H1 (cell line): ENCODE data around the gene ZMYND15. TPM values are rescaled to one million over a fixed set of nuclear protein-coding genes. Genes with fewer than 3 reads are reported as not detected.

Experiments used
- CTCF ChIA-PET: fragments of 300-600 bp; sonication (Branson Sonifier 250); formaldehyde crosslinking; loops from one replicate; lab custom pipeline; 2021; ENCODE audit not compliant: partially characterized antibody; lab: Charles Lee
- POLR2A ChIA-PET: fragments of 300-600 bp; sonication (Branson Sonifier 250); formaldehyde crosslinking; loops from one replicate; lab custom pipeline; 2021; ENCODE audit warnings: inconsistent platforms; ENCODE audit not compliant: partially characterized antibody; lab: Charles Lee
- DNase-seq, 2 experiments: peaks; one replicate each; pipeline versions ENCODE4 v3.0.0 to v3.0.0-alpha.2; 2010 to 2022; ENCODE audit warnings: low spot score in 2 of 2, low read depth in 1 of 2, mixed read lengths in 1 of 2
- FAIRE-seq: peaks from 2 replicates; lab custom pipeline; 2011; peaks lifted over from hg19 to GRCh38; lab: Jason Lieb, UNC
- H2AFZ ChIP-seq: 2 replicates; pipeline ENCODE4 v1.8.1; 2012; ENCODE audit warnings: low read length, inconsistent platforms
- H2AK5ac ChIP-seq: 2 replicates; pipeline ENCODE4 v1.6.1; 2013; ENCODE audit warnings: low read depth, low read length
- H2BK120ac ChIP-seq: replicated peaks from 2 replicates; pipeline ENCODE3; 2013; ENCODE audit warnings: low read depth, low read length, inconsistent platforms
- H2BK12ac ChIP-seq: 2 replicates; pipeline ENCODE4 v1.6.1; 2013; ENCODE audit warnings: low read depth, low read length
- H2BK15ac ChIP-seq: 2 replicates; pipeline ENCODE4 v1.6.1; 2013; ENCODE audit warnings: low read length
- H2BK20ac ChIP-seq: 2 replicates; pipeline ENCODE4 v1.6.1; 2013; ENCODE audit warnings: low read length
- H2BK5ac ChIP-seq: 2 replicates; pipeline ENCODE4 v1.6.1; 2013; ENCODE audit warnings: low read depth, low read length
- H3K14ac ChIP-seq: 2 replicates; pipeline ENCODE4 v1.6.1; 2013; ENCODE audit warnings: inconsistent platforms; ENCODE audit not compliant: insufficient read length
- H3K18ac ChIP-seq: 2 replicates; pipeline ENCODE4 v1.6.1; 2013; ENCODE audit warnings: low read length; ENCODE audit errors: extremely low read depth
- H3K23ac ChIP-seq: 2 replicates; pipeline ENCODE4 v1.6.1; 2013; ENCODE audit warnings: inconsistent platforms; ENCODE audit not compliant: insufficient read length
- H3K23me2 ChIP-seq: 2 replicates; pipeline ENCODE4 v1.6.1; 2013; ENCODE audit warnings: low read depth, low read length
- H3K27ac ChIP-seq: 2 replicates; pipeline ENCODE4 v1.6.1; 2011; ENCODE audit warnings: low read depth, low read length, inconsistent platforms
- H3K27me3 ChIP-seq, 4 experiments: replicated peaks in 1 of 4; 1 replicate in 1 of 4; 2 replicates in 3 of 4; pipeline versions ENCODE4 v1.6.1 to v1.8.1; 2011 to 2013; ENCODE audit warnings: low read length in 3 of 4, mild to moderate bottlenecking in 3 of 4, inconsistent platforms in 2 of 4, mixed read lengths in 2 of 4, moderate library complexity in 1 of 4; ENCODE audit not compliant: control insufficient read depth in 3 of 4, insufficient read depth in 3 of 4; ENCODE audit errors: extremely low read depth in 1 of 4
- H3K36me3 ChIP-seq, 4 experiments: 2 replicates each; pipeline versions ENCODE4 v1.6.1 to v1.8.1; 2011 to 2013; ENCODE audit warnings: mild to moderate bottlenecking in 4 of 4, low read length in 3 of 4, moderate library complexity in 2 of 4, control low read depth in 1 of 4, inconsistent platforms in 1 of 4; ENCODE audit not compliant: insufficient read depth in 4 of 4, control insufficient read depth in 2 of 4
- H3K4ac ChIP-seq: replicated peaks from 2 replicates; pipeline ENCODE3; 2013; ENCODE audit warnings: low read length, low read depth, mixed read lengths, inconsistent platforms; ENCODE audit not compliant: insufficient read length
- H3K4me1 ChIP-seq, 4 experiments: replicated peaks in 1 of 4; 1 replicate in 1 of 4; 2 replicates in 3 of 4; pipeline versions ENCODE4 v1.6.1 to v1.8.1; 2011 to 2013; ENCODE audit warnings: low read length in 3 of 4, inconsistent platforms in 2 of 4, mixed read lengths in 1 of 4; ENCODE audit not compliant: insufficient read depth in 4 of 4, control insufficient read depth in 3 of 4
- H3K4me2 ChIP-seq, 2 experiments: 2 replicates each; pipeline versions ENCODE4 v1.6.1 to v1.8.1; 2011 to 2013; ENCODE audit warnings: low read depth in 2 of 2, low read length in 2 of 2, control low read depth in 1 of 2, inconsistent platforms in 1 of 2, mild to moderate bottlenecking in 1 of 2; ENCODE audit not compliant: insufficient read depth in 1 of 2
- H3K4me3 ChIP-seq, 4 experiments: fragments of 200-600, 300-600 bp in 1 of 4; sonication (generic), shearing (Covaris generic), sonication (Bioruptor Twin) in 1 of 4; 2 replicates each; pipeline versions ENCODE4 v1.5.1 to v1.8.1; 2011 to 2016; ENCODE audit warnings: low read length in 4 of 4, low read depth in 3 of 4, control low read depth in 2 of 4, inconsistent platforms in 2 of 4, mild to moderate bottlenecking in 2 of 4, mixed read lengths in 1 of 4, moderate library complexity in 1 of 4; ENCODE audit not compliant: insufficient read depth in 2 of 4; ENCODE audit errors: extremely low read depth in 1 of 4
- H3K56ac ChIP-seq: replicated peaks from 2 replicates; pipeline ENCODE3; 2013; ENCODE audit warnings: low read depth, mild to moderate bottlenecking, mixed read lengths, low read length, inconsistent platforms; ENCODE audit not compliant: insufficient read length
- H3K79me1 ChIP-seq: 2 replicates; pipeline ENCODE4 v1.6.1; 2013; ENCODE audit warnings: low read depth, low read length, control low read depth
- H3K79me2 ChIP-seq, 2 experiments: 2 replicates each; pipeline versions ENCODE4 v1.6.1 to v1.8.1; 2012 to 2013; ENCODE audit warnings: low read length in 2 of 2, mild to moderate bottlenecking in 2 of 2, inconsistent platforms in 1 of 2; ENCODE audit not compliant: insufficient read depth in 2 of 2, control insufficient read depth in 1 of 2
- H3K9ac ChIP-seq, 4 experiments: replicated peaks in 1 of 4; 1 replicate in 1 of 4; 2 replicates in 3 of 4; pipeline versions ENCODE4 v1.6.1 to v1.8.1; 2011 to 2013; ENCODE audit warnings: low read depth in 3 of 4, low read length in 3 of 4, control low read depth in 2 of 4, mild to moderate bottlenecking in 2 of 4, moderate library complexity in 2 of 4, inconsistent platforms in 1 of 4; ENCODE audit errors: extremely low read depth in 1 of 4
- H3K9me3 ChIP-seq, 2 experiments: 2 replicates each; pipeline versions ENCODE4 v1.6.1 to v1.8.1; 2012 to 2013; ENCODE audit warnings: mild to moderate bottlenecking in 2 of 2, moderate library complexity in 2 of 2, control low read depth in 1 of 2, inconsistent platforms in 1 of 2, low read depth in 1 of 2, low read length in 1 of 2, mixed read lengths in 1 of 2; ENCODE audit not compliant: insufficient read depth in 2 of 2
- H4K20me1 ChIP-seq, 2 experiments: replicated peaks in 1 of 2; 2 replicates each; pipeline versions ENCODE3 to v1.8.1; 2011 to 2013; ENCODE audit warnings: inconsistent platforms in 2 of 2, low read length in 2 of 2, mild to moderate bottlenecking in 1 of 2; ENCODE audit not compliant: insufficient read depth in 2 of 2, control insufficient read depth in 1 of 2
- H4K5ac ChIP-seq: 2 replicates; pipeline ENCODE4 v1.6.1; 2013; ENCODE audit warnings: low read length, low read depth, mixed read lengths, inconsistent platforms; ENCODE audit not compliant: insufficient read length
- H4K8ac ChIP-seq: 2 replicates; pipeline ENCODE4 v1.8.0; 2013; ENCODE audit warnings: mild to moderate bottlenecking, moderate library complexity, low read length, inconsistent platforms; ENCODE audit not compliant: insufficient read depth; ENCODE audit errors: extremely low read depth
- H4K91ac ChIP-seq: replicated peaks from 2 replicates; pipeline ENCODE3; 2013; ENCODE audit warnings: low read length, mixed read lengths, inconsistent platforms; ENCODE audit not compliant: insufficient read length
- HDAC6 ChIP-seq: IDR thresholded peaks from one replicate; pipeline ENCODE4 v1.7.1; 2012; ENCODE audit warnings: low read depth, mild to moderate bottlenecking, inconsistent platforms, low read length, moderate library complexity
- MAFK ChIP-seq: IDR thresholded peaks from 2 replicates; pipeline ENCODE4 v1.6.1; 2012; ENCODE audit warnings: low read depth, mild to moderate bottlenecking, improper control_type of control experiment, low read length
- NRF1 ChIP-seq: IDR thresholded peaks from 2 replicates; pipeline ENCODE4 v1.6.1; 2011; ENCODE audit warnings: mild to moderate bottlenecking, low read depth, low read length, improper control_type of control experiment
- RAD21 ChIP-seq, 2 experiments: IDR thresholded peaks in 1 of 2; conservative IDR thresholded peaks in 1 of 2; 2 replicates each; pipeline ENCODE4 v1.6.1; 2011; ENCODE audit warnings: low read depth in 2 of 2, low read length in 2 of 2, improper control_type of control experiment in 1 of 2, inconsistent platforms in 1 of 2, mild to moderate bottlenecking in 1 of 2, moderate library complexity in 1 of 2
- SIN3A ChIP-seq, 2 experiments: IDR thresholded peaks in 1 of 2; conservative IDR thresholded peaks in 1 of 2; 2 replicates each; pipeline ENCODE4 v1.6.1; 2011 to 2012; ENCODE audit warnings: low read length in 2 of 2, improper control_type of control experiment in 1 of 2, low read depth in 1 of 2, mild to moderate bottlenecking in 1 of 2
- ZNF274 ChIP-seq: IDR thresholded peaks from 2 replicates; pipeline ENCODE4 v1.7.0; 2012; ENCODE audit warnings: low read length, borderline replicate concordance; ENCODE audit errors: extremely low read depth
- WGBS, 2 experiments: shearing (Covaris generic) in 1 of 2; methylation state at CpG; one replicate each; pipeline versions ENCODE4 v1.1.6 to v1.1.7; 2013 to 2015; ENCODE audit warnings: low lambda C conversion rate in 2 of 2, mixed read lengths in 2 of 2, inconsistent platforms in 1 of 2, low coverage in 1 of 2, missing lambda C conversion rate in 1 of 2; ENCODE audit not compliant: insufficient replicate concordance in 2 of 2, insufficient coverage in 1 of 2, insufficient read length in 1 of 2; ENCODE audit errors: extremely low coverage in 1 of 2, missing lambda C conversion rate in 1 of 2; 5-methylcytosine and 5-hydroxymethylcytosine counted together
- polyA plus RNA-seq, 7 experiments: library from polyadenylated mRNA; depleted of rRNA in 3 of 7; stranded (reverse) in 5 of 7; unstranded in 2 of 7; fragments of >200 nt in 5 of 7; fragments of 200-250 nt in 2 of 7; gene quantifications; 1 replicate in 5 of 7; 2 replicates in 1 of 7; 4 replicates in 1 of 7; pipeline versions ENCODE4 v1.2.1 to v1.2.3, GENCODE V29; 2011 to 2013; ENCODE audit warnings: missing spikeins in 2 of 7, mixed read lengths in 2 of 7
- total RNA-seq: library from RNA; stranded (reverse); fragmentation: NEBNext Ultra II Directional; extraction: Animal tissue kit (Norgen Biotek cat#: 25700); gene quantifications from 2 replicates; pipeline ENCODE4 v1.2.1, GENCODE V29; 2021

ZMYND15 gene
- total and polyA plus RNA-seq, 2 of the 8 experiments (the other 6 are each of a cell fraction or from before 2014, with no cell fraction given) = 0.53 to 0.58 TPM

DNA sequence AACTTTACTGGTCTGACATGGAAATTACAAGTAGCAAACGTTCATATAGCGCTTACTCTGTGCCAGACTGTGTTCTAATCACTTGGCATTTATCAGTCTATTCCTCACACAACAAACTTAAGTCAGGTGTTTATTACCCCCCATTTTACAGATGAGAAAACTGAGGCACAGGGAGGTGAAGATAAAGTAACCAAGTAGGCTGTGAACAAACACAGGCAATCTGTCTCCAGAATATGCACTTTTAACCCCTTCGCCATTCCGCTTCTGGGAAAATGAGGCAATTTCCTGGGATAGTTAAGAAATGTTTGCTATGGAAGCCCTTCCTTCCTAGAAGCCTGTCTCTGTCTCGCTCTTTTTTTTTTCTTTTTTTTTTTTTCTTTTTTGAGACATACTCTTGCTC lies 12.3 kb downstream of the ZMYND15 start:
- Histone ChIP-seq H2BK120ac (no peak overlapping the region), H3K4me2 (no peak overlapping the region), H3K27me3 (no peaks in the 10 kb centered on the region; a peak in 1 of 7 replicates), H3K18ac (no peak overlapping the region), H4K8ac (no peak overlapping the region), H3K9me3 (no peaks in the 10 kb centered on the region), H4K20me1 (no peaks in the 10 kb centered on the region), H3K4ac (no peak overlapping the region), H3K9ac (no peak overlapping the region), H3K79me1 (no peaks in the 10 kb centered on the region), H3K56ac (no peak overlapping the region), H3K79me2 (no peaks in the 10 kb centered on the region), H3K4me3 (no peak overlapping the region), H2AK5ac (no peak overlapping the region), H3K36me3 (no peaks in the 10 kb centered on the region), H4K5ac (no peak overlapping the region), H3K27ac (no peak overlapping the region), H3K14ac (no peak overlapping the region), H2BK5ac (no peak overlapping the region), H2BK15ac (no peak overlapping the region), H3K23me2 (no peaks in the 10 kb centered on the region; the same call in 1 of the 2 replicates), H2BK12ac (no peak overlapping the region), H3K23ac (no peak overlapping the region), H2BK20ac (no peak overlapping the region), H4K91ac (no peak overlapping the region), H3K4me1 (no peaks in the 10 kb centered on the region), H2AFZ (no peak overlapping the region)
- CTCF ChIA-PET = interaction anchor here (0.7 to 1.0 kb wide), 3 partner anchors 31 to 138 kb away, joined by 3 to 5 read pairs (median 4); no protein-coding TSS in a partner anchor
- FAIRE-seq (no peak), DNase-seq (no peak)
- POLR2A ChIA-PET = no interaction called here
- no peak for TF ChIP-seq HDAC6
- no peak for TF ChIP-seq ZNF274
- TF ChIP-seq NRF1 = no peak
- no peak for TF ChIP-seq SIN3A (conservative IDR thresholded peaks at IDR 0.05 in 1 of 2, IDR thresholded peaks at IDR 0.05 in 1 of 2; ENCODE audit: low read depth in 1 of 2, low read length in 2 of 2)
- TF ChIP-seq RAD21 (IDR thresholded peaks at IDR 0.05 in 1 of 2, conservative IDR thresholded peaks at IDR 0.05 in 1 of 2; ENCODE audit: low read depth in 2 of 2, low read length in 2 of 2) = no peak
- TF ChIP-seq MAFK = no peak
- 86% methylated on average over 5 of the region's 5 CpGs; no CpG with 5 or more reads in 1 of the 2 experiments for WGBS, 2 experiments
